Measurements from ENCODE around the gene WDR18.

WDR18 gene

GRCh38 chr19:971795-972194, 12.3 kb upstream of the WDR18 start:
- in situ Hi-C loops (cut with HindIII; ENCODE audit: low pct_ligation_motif_present, low sequenced_read_pairs): no loop called here
- H3K4me3 ChIP-seq (ENCODE audit: low read depth, low read length): no peak overlapping the region
- DNase-seq: no peak
- H3K27ac ChIP-seq: no peak overlapping the region
- no peaks in the 10 kb centered on the region for H3K27me3 ChIP-seq (replicated peaks)
- TF ChIP-seq, protein P1, sequence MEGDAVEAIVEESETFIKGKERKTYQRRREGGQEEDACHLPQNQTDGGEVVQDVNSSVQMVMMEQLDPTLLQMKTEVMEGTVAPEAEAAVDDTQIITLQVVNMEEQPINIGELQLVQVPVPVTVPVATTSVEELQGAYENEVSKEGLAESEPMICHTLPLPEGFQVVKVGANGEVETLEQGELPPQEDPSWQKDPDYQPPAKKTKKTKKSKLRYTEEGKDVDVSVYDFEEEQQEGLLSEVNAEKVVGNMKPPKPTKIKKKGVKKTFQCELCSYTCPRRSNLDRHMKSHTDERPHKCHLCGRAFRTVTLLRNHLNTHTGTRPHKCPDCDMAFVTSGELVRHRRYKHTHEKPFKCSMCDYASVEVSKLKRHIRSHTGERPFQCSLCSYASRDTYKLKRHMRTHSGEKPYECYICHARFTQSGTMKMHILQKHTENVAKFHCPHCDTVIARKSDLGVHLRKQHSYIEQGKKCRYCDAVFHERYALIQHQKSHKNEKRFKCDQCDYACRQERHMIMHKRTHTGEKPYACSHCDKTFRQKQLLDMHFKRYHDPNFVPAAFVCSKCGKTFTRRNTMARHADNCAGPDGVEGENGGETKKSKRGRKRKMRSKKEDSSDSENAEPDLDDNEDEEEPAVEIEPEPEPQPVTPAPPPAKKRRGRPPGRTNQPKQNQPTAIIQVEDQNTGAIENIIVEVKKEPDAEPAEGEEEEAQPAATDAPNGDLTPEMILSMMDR (IDR thresholded peaks at IDR 0.05; ENCODE audit: low read depth, low read length, missing control alignments): no peak
- peaks cover 41% of the 10 kb centered on the region for H3K36me3 ChIP-seq (replicated peaks)

DNA sequence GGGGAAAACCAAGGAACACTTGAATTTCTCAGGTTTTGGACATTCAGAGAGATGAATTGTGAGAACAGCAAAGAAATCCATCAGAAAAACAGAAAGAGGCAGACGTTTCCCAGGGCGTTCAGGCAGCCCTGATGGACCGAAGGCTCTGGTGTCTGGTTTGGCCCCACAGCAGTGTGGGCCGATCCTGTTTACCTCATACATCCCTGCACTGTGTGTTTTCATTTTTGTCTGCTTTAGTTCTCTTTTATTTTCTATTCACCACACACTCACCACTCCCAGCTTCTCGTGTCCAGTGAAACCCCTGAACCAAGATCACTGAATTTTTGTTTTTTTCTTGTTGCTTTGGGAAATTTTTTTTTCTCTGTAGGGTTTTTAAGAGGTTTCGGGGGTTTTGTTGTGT, 11.9 kb upstream of the WDR18 start:
- TF ChIP-seq, protein P1 (IDR thresholded peaks at IDR 0.05; ENCODE audit: low read depth, low read length, missing control alignments): no peak
- no peaks in the 10 kb centered on the region for H3K27me3 ChIP-seq (replicated peaks)
- in situ Hi-C loops (cut with HindIII; ENCODE audit: low pct_ligation_motif_present, low sequenced_read_pairs): no loop called here
- no peak overlapping the region for H3K27ac ChIP-seq
- peaks cover 36% of the 10 kb centered on the region for H3K36me3 ChIP-seq (replicated peaks)
- no peak overlapping the region for H3K4me3 ChIP-seq (ENCODE audit: low read depth, low read length)
- no peak for DNase-seq

GRCh38 chr19:973726-974563, 10.2 kb upstream of the WDR18 start:
- in situ Hi-C loops (cut with HindIII; ENCODE audit: low pct_ligation_motif_present, low sequenced_read_pairs): no loop called here
- no peak for DNase-seq
- TF ChIP-seq, protein P1 (IDR thresholded peaks at IDR 0.05; ENCODE audit: low read depth, low read length, missing control alignments): no peak
- Histone ChIP-seq H3K27ac (no peak overlapping the region), H3K27me3 (replicated peaks) (no peaks in the 10 kb centered on the region), H3K4me3 (ENCODE audit: low read depth, low read length) (no peak overlapping the region), H3K36me3 (replicated peaks) (peaks cover 25% of the 10 kb centered on the region)

DNA sequence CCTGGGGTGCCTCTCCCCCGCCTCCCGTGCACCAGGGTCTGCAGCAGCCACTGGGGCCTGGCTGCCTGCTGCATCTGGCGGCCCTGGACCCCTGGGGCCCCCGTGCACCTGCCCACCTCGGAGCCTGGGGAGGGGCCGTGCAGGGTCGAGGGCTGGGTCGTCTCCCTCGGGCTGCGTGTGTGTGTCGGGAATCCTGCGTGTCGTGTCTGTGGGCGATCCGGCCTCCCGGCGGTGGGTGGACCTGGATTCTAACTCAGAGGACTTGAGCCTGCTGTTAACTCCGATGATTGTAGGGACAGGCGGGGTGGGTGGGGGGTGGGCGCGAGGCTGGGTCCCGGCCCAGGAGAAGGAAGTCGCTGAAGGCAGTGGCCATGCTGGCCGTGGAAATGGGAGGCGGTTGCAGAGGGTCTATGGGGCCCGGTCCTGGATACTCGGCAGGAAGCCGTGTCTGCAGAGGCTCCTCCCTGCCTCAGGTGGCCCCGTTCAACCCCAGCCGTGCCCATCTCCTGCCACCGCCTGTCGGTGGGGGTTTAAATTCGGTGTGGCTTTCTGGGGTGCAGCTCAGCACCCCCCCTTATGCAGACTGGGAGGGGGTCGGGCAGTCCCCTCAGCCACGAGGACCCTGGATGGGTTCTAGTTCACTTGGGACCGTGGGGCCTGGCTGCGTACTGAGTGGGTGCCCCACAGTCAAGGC, 9.4 kb upstream of the WDR18 start:
- Histone ChIP-seq H3K4me3 (ENCODE audit: low read depth, low read length) (no peak overlapping the region), H3K27me3 (replicated peaks) (no peaks in the 10 kb centered on the region), H3K36me3 (replicated peaks) (peaks cover 21% of the 10 kb centered on the region), H3K27ac (no peak overlapping the region)
- DNase-seq: no peak
- in situ Hi-C loops (cut with HindIII; ENCODE audit: low pct_ligation_motif_present, low sequenced_read_pairs): no loop called here
- TF ChIP-seq, protein P1 (IDR thresholded peaks at IDR 0.05; ENCODE audit: low read depth, low read length, missing control alignments): no peak

GRCh38 chr19:976476-976875, 7.7 kb upstream of the WDR18 start:
- TF ChIP-seq, protein P1 (IDR thresholded peaks at IDR 0.05; ENCODE audit: low read depth, low read length, missing control alignments): no peak
- Histone ChIP-seq H3K27me3 (replicated peaks) (no peaks in the 10 kb centered on the region), H3K4me3 (ENCODE audit: low read depth, low read length) (no peak overlapping the region), H3K36me3 (replicated peaks) (peaks cover 8% of the 10 kb centered on the region), H3K27ac (no peak overlapping the region)
- in situ Hi-C loops (cut with HindIII; ENCODE audit: low pct_ligation_motif_present, low sequenced_read_pairs): no loop called here
- no peak for DNase-seq
